RPMI8226 (cell line): ENCODE data around the gene MED12L.

Experiments
- DNase-seq: peaks from one replicate; pipeline ENCODE4 v3.0.0-alpha.2; 2015

The MED12L gene

DNA sequence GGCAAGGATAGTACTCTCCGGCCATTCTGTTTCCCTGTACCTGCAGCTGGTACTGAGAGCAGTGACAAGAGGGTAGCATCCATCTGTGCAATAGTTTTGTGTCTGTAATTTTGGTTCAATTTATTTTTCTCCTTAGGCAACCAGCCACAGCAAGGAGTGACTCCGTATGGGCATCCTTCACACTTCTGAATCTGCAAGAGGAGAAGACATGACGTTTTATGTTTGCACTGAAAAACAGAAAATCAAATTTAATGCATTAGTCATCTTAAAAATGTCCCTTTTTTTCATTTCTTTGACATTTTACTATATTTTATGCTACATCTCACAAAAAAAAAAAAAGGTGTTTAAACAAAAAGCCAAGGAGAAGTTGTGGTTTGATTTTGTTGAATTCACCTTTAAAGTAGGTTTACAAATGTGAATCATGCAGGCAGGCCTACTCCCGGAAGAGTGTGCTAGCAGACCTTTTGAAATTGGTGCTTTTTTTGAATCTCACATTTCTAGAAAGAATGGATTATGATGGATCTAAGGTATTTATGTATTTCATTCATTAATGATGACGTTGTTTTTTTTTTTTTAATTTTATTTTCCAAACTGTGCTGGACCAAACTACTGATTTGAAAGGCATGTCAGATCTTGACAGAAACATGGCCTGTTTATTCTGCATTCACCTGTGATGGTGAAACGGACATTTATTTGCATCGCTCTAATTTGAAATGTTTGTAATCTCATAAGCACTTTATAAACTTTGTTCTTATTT, 347.3 kb downstream of the MED12L start:
- DNase-seq = no peak

DNA sequence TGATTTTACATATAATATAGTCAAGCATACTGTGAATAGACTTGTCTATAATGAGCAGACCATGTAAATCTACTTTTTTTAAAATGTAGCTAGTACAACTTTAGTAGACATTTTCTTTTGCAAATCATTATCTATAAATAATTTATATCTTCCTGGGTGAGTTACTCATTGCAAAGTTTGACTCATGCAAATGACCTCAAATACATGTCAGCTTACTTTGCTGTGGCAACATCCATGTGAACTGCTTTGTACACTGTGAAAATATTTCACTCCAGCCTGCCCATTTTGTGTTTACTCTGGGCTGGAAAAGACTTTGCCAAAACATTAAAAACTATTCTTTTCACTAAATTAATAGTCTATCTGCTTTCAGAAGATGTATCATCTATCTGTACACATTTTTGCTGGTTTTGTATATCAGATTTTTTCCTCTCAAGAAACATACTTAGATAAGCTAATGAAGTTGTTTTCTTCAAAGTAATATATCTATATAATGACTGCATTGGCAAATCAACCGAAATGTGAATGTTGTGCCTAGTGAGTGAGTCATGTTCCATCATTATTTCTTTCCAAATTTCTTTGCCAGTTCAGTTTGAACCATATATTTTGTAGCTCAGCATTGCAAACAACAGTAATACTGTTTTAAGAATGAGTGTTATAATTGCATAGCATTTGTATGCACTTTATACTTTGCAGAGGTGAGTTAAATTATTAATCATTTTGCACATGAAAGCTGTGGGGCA, 348.9 kb downstream of the MED12L start:
- no peak for DNase-seq

DNA sequence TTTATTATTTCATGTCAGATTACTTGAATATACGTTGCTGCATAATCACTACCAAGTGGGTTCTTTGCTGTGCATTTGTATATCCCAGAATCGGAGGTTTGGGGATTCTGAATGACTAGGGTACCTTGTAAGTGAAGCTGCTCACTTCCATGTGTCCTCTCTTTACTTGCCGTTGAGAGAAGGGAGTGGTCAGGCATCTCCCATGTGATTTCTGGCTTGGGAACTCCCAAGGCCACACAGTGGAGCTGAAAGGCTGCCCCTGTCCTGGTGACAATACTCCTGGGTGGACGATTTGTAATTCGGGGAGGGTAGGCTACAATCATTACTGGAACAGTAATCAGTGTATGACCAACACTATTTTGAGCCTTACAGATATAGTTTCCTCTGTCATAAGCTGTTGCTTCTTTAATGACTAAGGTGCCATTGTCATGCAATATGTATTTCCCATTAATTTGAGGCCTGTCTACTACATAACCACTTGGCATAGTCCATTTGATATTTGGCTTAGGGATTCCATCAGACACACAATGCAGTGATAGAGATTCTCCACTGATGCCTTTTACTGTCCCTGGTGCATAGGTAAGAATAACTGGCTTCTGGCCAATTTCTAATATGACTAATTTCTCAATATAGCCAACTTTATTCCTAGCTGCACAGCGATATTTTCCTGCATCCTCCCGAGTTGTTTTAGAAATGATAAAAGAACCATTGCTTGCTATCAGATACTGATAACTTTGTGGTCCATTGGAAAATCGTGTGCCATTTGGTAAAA, 351.4 kb downstream of the MED12L start:
- no peak for DNase-seq

DNA sequence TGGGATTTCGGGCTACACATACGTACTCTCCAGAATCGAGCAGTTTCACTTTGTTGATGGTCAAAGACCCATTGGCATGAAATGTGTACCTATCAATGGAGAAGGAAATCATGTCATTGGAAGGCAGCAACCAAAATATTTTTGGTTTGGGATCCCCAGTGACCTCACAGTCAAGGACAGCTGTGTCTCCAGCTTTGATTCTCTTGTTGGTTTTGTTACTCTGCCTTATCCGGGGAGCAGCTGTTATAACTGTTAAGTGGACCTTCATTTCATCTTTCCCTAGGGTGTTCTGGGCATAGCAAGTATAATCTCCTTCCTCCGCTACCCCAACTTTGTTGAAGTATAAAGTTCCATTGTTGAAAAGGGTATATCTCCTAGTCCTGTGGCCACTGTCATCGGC, 352.4 kb downstream of the MED12L start:
- no peak for DNase-seq

DNA sequence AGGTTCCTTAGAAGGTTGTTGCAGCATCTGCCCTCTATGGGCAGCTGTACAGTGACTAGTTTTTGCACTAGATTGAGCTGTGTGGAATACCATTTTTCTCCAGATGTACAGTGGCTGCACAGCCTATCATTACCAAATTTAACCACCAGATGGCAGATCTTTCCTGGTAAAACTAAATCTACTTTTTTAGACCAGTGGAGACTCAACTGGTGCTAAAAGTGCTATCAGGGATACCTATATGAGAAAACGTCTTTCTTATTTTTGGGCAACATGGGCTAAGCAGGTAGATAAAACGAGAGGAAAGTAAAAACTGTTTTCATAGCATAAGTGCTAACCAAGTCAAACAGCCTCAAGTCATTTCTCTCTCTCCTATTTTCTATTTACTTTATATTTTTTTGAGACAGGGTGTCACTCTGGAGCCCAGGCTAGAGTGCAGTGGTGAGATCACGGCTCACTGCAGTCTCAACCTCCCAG, 354.2 kb downstream of the MED12L start:
- peak; percentile 82 for DNase-seq

DNA sequence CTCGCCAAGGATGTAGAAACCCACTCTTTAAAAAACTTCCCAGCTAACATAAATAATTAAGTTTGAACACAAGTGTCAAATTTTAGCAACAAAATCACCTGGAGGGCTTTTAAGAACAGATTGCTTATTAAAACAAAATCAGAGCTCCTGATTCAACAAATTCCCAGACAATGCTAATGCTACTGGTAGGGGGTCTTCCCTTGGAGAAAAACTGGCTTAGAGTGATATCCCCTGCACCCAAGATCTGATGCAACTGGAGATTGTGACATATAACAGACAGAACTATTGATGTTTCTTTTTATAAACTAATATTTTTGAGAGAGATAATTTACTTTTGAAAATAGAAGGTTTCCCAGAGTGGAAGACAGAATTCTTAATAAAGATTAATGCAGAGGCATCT, 355.5 kb downstream of the MED12L start:
- DNase-seq = no peak

DNA sequence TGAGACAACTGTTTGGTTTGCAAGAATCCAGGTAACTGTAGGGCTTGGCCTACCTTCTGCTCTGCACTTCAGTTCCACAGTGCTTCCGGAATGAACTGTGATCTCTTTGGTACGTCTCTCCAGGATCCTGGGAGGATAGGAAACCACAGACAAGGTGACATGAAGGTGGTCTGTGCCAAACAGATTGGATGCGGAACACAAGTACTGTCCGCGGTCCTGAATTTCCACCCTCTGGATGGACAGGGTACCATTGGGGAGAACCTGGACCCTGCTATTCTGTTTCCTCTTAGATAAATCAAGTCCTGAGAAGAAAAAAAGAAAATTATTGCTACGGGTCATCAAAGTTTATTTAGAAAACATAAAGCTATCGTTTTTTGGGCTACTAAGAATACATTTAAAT, 358.1 kb downstream of the MED12L start:
- DNase-seq = no peak

DNA sequence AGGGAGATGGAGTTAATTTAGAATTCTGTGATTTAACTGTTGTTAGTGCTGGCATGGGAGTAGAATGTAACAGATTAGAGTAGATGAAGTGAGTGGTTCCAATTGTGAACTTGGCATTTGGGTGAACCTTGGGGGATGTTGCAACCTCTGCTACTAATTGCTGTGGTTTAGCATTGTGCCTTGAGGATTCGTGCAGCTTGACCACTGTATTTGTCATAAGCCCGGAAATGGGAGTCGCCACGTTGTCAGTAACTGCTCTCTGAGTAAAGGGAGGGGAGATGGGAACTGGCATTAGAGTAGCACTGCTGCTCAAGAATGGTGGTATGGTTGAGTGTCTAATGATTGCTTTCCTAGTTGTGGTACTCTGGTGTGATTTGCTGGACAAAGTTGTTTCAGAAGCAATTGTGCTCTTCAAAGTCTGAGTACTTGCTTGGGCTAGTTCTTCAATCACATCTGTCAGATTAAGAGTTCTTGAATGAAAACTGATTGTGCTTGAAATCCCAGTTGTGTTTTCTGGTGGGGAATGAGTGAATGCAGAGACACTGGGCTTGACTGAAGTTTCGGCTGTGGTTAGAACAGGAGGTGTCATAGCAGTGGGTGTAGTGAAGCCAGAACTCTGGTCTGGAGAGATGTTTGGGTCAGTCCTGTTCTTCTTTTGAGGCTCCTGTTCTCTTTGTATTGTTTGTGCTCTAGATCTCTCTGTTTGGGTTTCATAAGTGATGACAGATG, 360.0 kb downstream of the MED12L start:
- no peak for DNase-seq

DNA sequence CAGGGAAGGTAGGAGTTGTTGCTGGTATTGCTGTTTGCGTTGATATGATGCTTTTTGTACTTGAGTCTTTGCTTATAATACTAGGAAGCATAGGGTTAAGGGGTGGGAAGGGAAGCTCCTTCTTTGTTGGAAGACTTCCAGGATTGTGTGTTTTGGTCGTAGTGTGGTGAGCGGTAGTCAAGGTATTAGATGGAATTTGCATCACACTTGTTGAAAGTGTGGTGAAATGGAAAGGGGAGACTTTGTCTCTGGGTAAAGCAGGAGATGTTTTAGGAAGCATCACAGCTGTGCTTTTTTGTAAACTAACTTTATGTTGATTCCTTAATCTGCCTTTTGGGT, 360.5 kb downstream of the MED12L start:
- no peak for DNase-seq

DNA sequence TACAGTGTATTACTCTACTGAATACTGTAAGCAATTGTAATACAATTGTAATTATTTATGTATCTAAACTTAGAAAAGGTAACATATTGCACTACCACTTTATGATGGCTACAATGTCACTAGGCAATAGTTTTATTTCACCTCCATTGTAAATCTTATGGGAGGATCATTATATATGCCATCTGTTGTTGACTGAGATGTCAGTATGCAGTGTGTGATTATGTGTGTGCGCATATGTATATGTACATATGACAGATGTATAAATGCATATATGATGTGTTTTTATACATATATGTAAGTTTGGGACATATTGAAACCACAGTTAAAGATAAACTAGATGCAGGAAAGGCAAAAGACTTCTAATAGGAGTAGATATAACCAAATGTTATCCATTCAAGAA, 366.9 kb downstream of the MED12L start:
- DNase-seq = no peak

DNA sequence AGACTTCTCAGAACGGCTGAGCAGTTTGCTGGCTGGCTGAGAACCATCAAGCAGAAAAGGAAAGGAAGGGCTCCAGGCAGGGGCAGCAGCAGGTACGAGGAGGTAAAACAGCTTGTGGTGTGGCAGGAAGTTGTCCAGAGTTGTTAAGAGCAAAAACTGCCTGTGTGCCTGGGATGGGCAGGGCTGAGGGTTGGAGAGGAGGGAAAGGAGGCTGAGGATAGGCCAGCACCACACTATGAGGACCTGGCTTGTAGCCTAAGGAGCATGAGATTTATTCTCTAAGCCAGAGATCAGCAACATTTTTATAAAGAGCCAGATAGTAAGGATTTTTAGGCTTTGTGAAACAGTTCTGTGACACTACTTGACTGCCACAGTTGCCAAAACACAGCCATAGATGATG, 367.4 kb downstream of the MED12L start:
- no peak for DNase-seq

DNA sequence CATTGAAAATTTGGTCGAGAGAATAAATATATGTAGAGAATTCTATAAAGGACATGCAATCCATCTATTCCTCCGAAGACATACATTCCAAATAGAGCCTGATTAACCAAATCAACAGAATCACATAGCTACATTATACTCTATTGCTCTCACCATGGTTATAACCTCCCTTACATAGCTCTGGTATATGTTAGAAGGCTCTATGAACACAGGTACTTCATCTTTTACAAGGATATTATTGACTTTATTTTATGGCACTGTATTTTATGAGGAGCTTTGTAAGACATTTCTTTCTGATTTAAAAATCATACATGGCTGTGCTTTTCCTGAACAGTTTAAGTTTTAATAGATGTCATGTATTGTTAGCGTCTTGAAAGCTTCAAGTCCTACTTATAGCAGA, 370.6 kb downstream of the MED12L start:
- no peak for DNase-seq

DNA sequence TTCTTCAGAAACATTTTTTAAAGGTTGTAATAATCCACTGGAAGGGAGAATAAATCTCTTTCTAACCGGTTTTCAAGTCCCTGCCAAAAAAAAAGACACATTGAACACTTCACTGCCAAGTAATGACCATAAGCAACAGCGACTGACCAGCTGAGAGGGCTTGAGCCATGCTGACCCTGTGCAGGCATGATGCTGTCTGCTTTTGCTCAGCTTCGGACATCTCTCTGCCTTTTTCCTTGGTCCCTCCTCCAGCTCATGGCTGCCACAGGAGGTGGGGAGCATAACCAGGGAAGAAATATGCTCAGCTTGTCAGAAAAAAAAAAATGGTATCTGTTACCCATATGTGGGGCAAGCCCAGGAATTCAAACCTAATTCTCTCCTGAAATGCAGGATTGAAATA, 373.9 kb downstream of the MED12L start:
- DNase-seq = no peak

DNA sequence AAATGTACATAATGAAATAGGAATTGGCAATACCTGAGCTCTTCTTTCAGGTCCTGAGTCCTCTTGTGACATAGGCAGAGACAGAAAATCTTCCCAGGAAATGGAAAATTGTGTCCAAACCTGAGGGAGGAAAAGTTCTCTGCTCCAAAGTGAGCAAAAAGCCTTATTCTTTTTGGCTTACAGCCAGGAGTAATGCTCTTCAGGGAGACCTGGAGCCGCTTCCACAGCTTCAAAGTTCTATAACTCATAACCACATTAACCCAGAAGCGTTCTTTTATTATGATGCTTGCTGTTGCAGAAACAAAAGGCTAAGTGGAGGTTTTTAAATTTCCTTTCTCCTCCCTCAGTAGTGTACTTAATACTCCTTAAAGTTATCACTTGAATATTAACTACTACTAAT, 374.8 kb downstream of the MED12L start:
- DNase-seq = no peak

DNA sequence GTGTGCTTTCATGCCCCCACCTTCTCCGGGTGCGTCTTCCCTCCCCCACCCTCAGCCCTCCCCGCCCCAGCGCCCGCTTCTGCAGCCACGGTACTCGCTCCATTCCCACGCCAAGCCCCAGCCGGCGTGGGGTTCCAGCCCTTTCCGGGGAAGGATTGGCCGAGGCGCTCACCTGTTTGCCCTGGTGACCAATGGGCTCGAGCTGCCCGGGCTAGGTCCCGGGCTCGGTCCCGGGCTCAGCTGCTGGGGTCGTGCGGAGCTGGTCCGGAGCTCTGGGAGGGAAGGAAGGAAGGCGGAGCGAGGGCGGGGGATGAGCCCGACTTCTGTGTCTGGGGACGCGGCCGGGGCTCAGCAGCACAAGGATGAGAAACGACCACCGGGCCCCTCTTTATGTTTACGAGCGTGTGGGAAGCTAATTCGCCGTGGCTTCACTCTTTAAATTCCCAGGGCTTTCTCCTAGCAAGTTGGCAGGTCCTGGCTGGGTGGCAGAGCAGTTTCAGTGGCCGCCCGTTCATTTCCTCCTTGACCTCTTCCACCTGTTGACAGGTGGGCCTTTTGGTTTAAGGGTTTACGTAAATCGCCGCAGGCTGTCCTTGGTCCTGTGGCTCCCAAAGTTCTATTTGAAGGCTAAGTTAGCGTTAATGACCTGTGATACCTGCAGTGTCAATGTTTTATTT, 375.4 kb downstream of the MED12L start, which contains the start of gene IGSF10:
Gene IGSF10 (minus strand): TSS at position 288 of the 677 bp plus-strand sequence. CDS start 2,352 bp downstream, outside the sequence.
- no peak for DNase-seq

DNA sequence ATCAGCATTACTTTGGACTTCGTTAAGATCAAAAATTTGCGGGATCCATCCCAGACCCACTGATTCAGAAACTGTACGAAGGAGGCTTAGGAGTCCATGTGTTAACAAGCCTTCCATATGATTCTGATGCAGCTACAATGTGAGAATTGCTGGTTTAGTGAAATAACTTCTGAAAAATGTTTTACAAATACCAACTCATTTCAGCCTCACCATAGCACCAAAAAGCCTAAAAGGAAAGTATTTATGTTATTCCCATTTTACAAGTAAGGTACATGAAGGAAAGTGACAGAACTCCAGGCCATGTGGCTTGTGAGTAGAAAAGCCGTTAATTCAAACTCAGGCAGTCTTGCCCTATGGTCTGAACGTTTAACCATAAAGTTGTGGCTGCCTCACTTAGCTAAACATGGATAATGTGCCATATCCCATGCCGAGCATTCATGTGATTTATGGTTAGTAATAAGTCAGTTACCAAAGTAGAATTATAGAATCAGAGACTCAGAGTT, 376.9 kb downstream of the MED12L start:
- no peak for DNase-seq

DNA sequence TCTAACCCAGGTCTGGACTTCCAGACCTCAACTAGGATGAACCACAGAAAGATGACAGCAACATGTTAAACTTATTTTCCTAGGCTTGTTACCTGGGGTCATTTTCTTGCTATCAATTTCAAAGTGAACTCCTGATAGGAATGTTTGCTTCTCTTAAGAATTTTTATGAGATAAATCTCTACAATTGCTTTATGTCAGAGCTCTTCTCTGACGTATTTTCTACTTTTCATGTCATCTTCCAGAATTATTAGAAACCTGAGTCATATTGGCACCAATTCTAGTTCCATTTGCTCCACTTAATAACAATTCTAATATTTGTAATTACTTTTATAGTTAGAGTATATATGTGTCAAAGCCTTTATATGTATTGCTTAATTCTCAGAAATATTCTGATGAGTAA, 377.5 kb downstream of the MED12L start:
- DNase-seq = no peak

DNA sequence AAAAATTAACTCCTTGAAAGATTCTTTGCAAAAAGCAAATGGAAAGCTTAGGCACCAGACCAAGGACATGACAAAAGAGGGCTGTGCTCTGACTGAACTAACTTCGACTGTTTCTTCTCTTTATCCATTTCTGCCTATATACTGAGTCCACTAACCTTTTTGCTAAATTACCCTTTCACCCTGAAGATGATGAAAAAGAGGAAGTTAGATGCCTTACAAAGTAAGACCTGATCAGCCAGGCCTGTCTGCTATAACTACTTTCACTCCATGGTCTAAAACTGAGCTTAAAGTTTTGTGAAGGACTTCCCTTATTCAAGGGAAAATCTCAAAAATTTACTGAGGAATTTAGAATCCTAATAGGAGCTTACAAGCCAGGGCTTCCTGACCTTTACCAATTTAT, 381.6 kb downstream of the MED12L start:
- DNase-seq = peak; percentile 49

DNA sequence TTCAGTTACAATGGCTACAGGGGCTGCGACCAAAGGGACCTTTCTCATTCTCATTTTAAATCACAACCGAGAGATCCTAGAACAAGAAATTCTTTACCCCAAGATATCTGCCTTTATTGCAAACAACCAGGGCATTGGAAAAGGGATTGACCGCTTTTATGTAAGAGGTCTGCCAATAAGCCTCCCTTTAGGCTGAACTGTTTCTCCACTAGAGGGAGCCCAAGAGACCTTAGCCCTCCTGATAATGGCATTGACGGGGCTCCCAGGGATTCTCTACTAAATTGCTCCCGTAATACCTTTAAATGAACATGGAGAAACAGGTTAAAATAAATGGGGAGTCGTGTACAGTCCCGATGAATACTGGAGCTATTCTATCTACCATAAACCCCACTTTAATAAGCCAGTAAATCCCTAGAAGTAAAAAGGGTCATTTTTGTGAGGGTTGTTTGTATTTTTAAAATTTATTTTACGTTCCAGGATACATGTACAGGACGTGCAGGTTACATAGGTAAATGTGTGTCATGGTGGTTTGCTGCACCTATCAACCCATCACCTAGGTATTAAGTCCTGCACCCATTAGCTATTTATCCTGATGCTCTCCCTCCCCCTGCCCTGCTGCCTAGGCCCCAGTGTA, 382.9 kb downstream of the MED12L start:
- DNase-seq = peak; percentile 87

DNA sequence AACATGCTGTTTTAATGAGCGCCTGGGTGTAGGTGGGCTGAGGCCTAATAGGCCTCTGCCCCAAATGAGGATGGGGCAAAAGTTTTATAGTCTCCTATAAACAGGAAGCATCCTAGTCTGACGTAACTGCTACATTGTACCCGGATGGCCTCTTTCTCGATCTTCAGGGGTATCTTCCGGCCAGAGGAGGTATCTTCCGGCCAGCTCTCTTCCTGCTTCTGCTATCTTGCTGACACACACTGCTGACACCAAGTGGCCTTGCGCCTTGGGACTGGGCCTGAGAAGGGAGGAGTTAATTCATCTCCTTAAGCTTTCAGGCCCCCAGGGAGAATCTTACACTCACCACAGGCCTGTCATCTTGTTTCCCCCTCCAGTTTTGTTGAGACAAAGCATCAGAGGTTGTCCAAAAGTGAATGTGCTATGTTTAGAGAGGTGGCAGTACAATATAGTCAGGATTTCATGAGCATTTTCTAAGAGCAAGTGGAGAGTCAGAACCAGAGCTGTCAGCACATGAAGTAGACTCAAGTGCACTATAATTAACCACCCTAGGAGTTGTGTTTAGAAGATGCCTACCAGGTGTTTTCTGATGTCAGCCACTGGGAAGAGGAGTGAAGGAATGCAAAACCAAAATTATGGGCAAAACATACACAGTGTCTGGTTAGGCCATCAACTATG, 391.0 kb downstream of the MED12L start:
- no peak for DNase-seq
